HG03571 (cell line): ENCODE data around the gene SLC25A53.
A peak's percentile ranks its signal among the peaks of the same experiment; 100 is the strongest.
"Not testable (repeated sequence)": the region's sequence is repeated elsewhere in the genome, so short reads cannot be mapped to it uniquely, and the experiment has no call there.

Source experiments
- ATAC-seq: cut with Tn5 transposase; IDR thresholded peaks from one replicate; pipeline ENCODE4 v1.9.1; 2021; ENCODE audit not compliant: unreplicated experiment

The SLC25A53 gene

DNA sequence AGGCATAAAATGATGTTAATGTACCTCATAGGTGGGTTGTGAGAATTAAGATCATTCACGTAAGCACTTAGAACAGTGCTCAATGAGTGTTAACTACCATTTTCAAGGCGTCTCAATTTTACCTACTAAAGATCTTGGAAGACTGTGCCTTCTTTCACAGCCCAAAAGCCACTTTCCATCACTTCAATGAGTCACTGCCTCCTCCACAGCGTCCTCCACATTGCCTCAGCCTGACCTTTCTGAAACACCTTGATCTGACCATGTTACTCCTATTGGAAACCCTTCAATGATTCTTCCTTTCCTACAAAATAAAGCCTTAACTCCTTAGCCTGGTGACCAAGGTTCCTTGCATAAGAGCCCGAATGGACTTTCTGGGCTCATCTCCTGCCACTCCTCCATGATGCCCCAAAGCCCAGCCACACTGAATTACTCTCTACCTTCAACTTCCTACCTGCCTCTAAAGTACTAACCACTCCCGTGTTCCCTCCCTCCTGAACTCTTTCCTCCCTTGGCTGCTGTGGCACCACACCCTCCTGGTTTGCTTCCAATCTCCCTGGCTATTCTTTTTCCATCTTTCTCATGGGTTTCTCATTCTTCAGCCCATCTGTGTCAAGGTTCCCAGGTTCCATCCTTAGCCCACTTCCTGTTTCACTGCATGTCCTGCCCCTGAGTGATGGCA is 22.1 kb downstream of the SLC25A53 start:
- no peak for ATAC-seq

GRCh38 chrX:104130808-104131207 is 26.0 kb downstream of the SLC25A53 start:
- ATAC-seq = no peak

- no peak for ATAC-seq
These were observed 30.0 kb downstream of the SLC25A53 start for GRCh38 chrX:104126856-104127255.

DNA sequence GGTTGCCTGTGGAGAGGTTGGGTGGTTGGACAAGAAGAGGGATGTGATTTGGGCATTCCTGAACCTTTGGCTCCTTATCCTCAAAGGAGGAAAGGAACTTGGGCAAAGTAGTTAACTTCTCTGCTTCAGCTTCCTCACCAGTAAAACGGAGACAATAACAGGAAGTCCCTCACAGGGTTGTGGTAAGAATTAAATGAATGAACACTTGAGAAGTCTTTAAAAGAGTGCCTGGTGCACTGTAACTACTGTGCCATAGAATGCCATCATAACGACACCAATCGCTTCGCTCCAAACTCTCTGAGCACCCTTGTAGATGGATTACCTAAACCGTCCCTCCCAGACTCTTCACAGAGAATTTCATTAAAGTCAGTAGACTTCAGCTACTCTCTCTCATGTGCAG is 34.0 kb downstream of the SLC25A53 start:
- ATAC-seq = no peak

- no peak for ATAC-seq
These were observed 38.0 kb downstream of the SLC25A53 start for GRCh38 chrX:104118765-104119164.

GRCh38 chrX:104117759-104118158 is 39.0 kb downstream of the SLC25A53 start:
- no peak for ATAC-seq

GRCh38 chrX:104113222-104113965 is 43.4 kb downstream of the SLC25A53 start:
- ATAC-seq = peak; percentile 39

DNA sequence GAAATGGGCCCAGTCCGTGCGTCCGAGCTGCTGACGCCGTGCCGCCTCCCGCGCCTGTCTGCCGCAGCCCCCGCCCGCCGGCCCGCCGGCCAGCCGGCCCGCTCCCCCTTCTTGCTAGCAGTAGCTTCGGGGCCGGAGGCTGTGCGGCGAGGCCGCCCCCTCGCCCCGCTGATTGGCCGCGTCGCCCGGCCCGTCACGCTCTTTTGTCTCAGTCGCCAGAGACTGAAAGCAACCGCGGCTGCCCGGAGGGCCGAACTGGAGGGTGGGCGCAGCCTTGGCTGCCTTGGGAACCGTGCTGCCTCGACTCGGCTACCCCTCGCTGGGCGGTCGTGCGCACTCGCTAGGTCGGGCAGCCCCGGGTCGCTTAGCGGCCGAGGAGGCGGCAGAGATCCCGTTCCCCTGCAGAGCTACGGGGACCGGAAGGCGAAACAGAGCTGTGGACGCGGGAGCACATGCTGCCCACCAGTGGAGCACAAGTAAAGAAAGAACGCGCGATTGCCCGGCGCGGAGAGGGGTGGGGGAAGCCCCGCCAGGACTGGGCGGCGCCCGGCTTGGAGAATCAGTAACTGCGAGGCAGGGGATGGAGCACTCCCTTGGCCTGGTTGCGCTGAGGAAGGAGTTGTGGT is 44.4 kb downstream of the SLC25A53 start, which contains the start of gene ZCCHC18:
Gene ZCCHC18, plus strand, starts transcription at position 198 of the 626 bp plus-strand sequence. CDS start 1,589 bp downstream, outside the sequence.
- peak; percentile 70 for ATAC-seq

DNA sequence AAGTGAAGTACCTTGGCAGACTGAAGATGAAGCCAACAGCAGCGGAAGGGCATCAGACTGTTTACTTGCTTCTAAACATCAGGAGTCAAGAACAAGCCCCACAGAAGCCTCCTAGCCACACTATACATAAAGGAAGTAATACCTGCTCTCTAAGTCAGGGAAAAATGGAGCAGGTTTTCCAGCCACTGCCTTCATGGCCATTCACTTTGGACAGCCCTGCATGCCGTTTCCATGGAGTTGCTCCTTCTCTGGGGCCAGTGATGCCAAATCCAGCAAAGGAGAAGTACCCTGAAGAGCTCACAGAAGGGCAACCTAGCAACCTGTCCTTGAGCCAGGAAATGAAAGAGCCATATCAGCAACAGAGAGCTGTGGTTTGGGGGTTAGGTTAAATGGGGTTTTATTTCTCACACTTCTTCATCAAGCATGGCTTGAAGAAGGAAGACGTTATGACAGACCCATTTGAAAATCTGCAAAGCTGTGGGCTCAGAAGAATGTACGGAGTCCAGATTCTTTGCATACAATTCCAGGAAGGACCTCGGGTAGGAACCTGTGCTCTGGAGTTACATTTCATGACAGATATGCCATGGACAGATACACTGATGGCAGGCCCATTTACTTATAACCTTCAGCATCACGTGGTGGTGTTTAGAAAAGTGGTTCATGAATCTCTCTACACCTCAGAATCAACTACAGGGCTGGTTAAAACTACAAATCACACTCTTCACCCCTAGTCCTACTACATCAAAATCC is 46.1 kb downstream of the SLC25A53 start:
- peak; percentile 52 for ATAC-seq

GRCh38 chrX:104108955-104109354 is 47.9 kb downstream of the SLC25A53 start:
- ATAC-seq = no peak

GRCh38 chrX:104105330-104106262 is 51.2 kb downstream of the SLC25A53 start:
- no peak for ATAC-seq

GRCh38 chrX:104104676-104105075 is 52.1 kb downstream of the SLC25A53 start:
- ATAC-seq = no peak

GRCh38 chrX:104098919-104099318 is 57.9 kb downstream of the SLC25A53 start:
- ATAC-seq = no peak

DNA sequence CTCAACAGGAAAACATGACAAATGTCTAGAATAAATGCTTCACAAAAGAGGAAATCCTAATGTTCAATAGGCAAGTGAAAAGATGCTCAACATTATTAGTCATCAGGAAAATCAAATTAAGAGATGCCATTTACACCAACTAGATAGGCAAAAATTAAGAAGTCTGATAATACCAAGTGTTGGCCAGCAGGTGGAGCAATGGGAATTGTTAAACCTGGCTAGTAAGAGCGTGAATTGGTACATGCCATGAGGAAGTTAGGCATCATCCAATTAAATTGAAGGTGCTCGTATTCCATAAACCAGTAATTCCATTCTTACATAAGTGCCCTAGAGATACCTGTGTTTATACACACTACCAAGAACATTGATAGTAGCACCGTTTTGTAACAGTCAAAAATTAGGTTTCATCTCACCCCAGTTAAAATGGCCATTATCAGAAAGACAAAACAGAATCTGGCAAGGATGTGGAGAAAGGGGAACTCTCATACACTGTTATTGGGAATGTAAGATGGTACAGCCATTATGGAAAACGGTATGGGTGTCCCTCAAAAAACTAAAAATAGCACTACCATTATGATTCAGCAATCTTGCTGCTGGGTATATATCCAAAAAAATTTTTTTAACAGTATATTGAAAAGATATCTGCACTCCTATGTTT is 58.5 kb downstream of the SLC25A53 start:
- ATAC-seq = peak; percentile 71

- no peak for ATAC-seq
These were observed 70.9 kb downstream of the SLC25A53 start for GRCh38 chrX:104085919-104086318.

DNA sequence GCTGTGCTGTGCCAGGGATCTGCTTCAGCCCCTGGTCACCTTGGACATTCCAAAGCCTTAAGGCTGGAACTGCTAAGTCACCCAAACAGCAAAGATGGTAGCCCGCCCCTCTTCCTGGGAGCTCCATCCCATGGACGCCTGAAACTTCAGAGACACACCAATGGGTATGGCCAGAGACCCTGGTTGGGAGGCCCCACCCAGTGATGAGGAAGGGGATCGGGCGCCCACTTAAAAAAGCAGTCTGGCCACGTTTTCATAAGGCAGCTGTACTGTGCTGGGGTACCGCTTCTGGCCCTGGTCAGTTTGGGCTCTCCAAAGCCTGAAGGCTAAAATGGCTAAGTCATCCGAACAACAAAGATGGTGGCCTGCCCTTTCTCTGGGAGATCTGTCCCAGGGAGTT is 71.3 kb downstream of the SLC25A53 start:
- ATAC-seq = no peak

GRCh38 chrX:104084534-104085277 is 72.1 kb downstream of the SLC25A53 start:
- ATAC-seq = no peak

- no peak for ATAC-seq
These were observed 72.7 kb downstream of the SLC25A53 start for GRCh38 chrX:104084063-104084462.

- ATAC-seq = not testable (repeated sequence)
These were observed 79.0 kb downstream of the SLC25A53 start for GRCh38 chrX:104077854-104078253.
